ENCODE measurements around the gene SPANXA1.
"Not testable (repeated sequence)": the region's sequence is repeated elsewhere in the genome, so short reads cannot be mapped to it uniquely, and the experiment has no call there.

The SPANXA1 gene, protein sequence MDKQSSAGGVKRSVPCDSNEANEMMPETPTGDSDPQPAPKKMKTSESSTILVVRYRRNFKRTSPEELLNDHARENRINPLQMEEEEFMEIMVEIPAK

GRCh38 chrX:141584638-141585037 is at the start of gene SPANXA1:
SPANXA1 (minus strand) TSS chrX:141584738; CDS start chrX:141584678, 60 bp downstream.
- DNase-seq: not testable (repeated sequence)

- DNase-seq: no peak
These were observed 47.6 kb upstream of the SPANXA1 start for GRCh38 chrX:141632124-141632523.

- no peak for DNase-seq
These were observed 34.8 kb upstream of the SPANXA1 start for GRCh38 chrX:141619336-141619735.

- no peak for DNase-seq
These were observed 24.6 kb upstream of the SPANXA1 start for GRCh38 chrX:141609111-141609510.

GRCh38 chrX:141589408-141589807 is 4.9 kb upstream of the SPANXA1 start, which contains the start of gene SPANXA2:
SPANXA2 (plus strand) TSS chrX:141589708; CDS start chrX:141589768, 60 bp downstream.
- not testable (repeated sequence) for DNase-seq

- DNase-seq: not testable (repeated sequence)
These were observed 42.0 kb downstream of the SPANXA1 start for GRCh38 chrX:141542551-141542950.
